ENCODE results near the gene POC1B. TPM values are rescaled to one million over a fixed set of nuclear protein-coding genes. Genes with fewer than 3 reads are reported as not detected.

The POC1B gene
- total RNA-seq, 3 donors from 2014 or later = 16.0 to 30.4 (median 27.9) TPM

DNA sequence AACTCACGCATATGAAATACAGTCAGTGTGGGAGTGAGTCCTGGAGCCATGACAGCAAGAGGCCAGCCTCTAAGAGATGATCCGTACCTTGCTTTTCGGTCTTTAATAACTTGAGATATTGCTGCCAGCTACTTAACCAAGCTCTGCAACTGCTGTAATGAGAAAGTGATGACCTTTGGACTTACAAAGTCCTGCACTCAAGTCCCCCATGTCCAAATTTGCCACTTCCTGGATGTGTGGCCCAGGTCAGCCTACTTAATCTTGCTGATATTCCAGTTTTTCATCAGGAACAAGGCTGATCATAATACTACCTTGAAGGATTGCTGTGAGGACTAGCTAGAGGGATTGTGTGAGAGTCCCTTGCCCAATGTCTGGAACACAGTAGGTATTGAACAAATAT, 139.7 kb downstream of the POC1B start:
- no peaks in the 10 kb centered on the region for H3K36me3 ChIP-seq
- DNase-seq (ENCODE audit: low spot score in 2 of 2) = no peak
- intact Hi-C loops (cut with DNase I; ENCODE audit: low total_unique reads) = no loop called here
- H3K9me3 ChIP-seq = no peaks in the 10 kb centered on the region
- peak overlapping the region; percentile 80 to 81 for H3K27ac ChIP-seq
- no peak overlapping the region for H3K4me3 ChIP-seq
- no peak for TF ChIP-seq POLR2AphosphoS5 (IDR thresholded peaks at IDR 0.05)
- TF ChIP-seq, protein P1, sequence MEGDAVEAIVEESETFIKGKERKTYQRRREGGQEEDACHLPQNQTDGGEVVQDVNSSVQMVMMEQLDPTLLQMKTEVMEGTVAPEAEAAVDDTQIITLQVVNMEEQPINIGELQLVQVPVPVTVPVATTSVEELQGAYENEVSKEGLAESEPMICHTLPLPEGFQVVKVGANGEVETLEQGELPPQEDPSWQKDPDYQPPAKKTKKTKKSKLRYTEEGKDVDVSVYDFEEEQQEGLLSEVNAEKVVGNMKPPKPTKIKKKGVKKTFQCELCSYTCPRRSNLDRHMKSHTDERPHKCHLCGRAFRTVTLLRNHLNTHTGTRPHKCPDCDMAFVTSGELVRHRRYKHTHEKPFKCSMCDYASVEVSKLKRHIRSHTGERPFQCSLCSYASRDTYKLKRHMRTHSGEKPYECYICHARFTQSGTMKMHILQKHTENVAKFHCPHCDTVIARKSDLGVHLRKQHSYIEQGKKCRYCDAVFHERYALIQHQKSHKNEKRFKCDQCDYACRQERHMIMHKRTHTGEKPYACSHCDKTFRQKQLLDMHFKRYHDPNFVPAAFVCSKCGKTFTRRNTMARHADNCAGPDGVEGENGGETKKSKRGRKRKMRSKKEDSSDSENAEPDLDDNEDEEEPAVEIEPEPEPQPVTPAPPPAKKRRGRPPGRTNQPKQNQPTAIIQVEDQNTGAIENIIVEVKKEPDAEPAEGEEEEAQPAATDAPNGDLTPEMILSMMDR (IDR thresholded peaks at IDR 0.05) = no peak
- TF ChIP-seq POLR2A (IDR thresholded peaks at IDR 0.05) = no peak
- H3K4me1 ChIP-seq = peaks cover 7 to 23% of the 10 kb centered on the region in 2 donors
- no peaks in the 10 kb centered on the region for H3K27me3 ChIP-seq

DNA sequence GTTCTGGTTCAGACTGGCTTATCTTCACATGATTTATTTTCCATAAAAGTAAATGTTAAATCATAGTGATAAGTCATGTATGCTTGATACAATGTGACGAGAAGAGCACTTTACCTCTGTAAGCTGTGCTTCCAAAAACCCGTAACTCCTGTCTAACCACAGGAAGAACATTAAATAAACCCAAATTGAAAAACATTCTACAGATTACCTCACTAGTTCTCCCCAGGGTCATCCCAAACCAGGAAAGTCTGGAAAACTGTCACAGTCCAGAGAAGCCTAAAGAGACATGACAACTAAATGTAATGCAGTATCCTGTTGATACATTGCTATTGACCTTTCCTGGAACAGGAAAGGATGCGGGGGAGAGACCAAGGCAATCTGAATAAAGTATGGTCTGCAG, 141.0 kb downstream of the POC1B start:
- peaks cover 7 to 23% of the 10 kb centered on the region in 2 donors for H3K4me1 ChIP-seq
- DNase-seq (ENCODE audit: low spot score in 2 of 2) = no peak
- intact Hi-C loops (cut with DNase I; ENCODE audit: low total_unique reads) = no loop called here
- no peak for TF ChIP-seq POLR2A (IDR thresholded peaks at IDR 0.05)
- TF ChIP-seq POLR2AphosphoS5 (IDR thresholded peaks at IDR 0.05) = no peak
- TF ChIP-seq, protein P1 (IDR thresholded peaks at IDR 0.05) = no peak
- H3K27me3 ChIP-seq = no peaks in the 10 kb centered on the region
- peak overlapping the region; percentile 69 to 79 for H3K27ac ChIP-seq
- no peaks in the 10 kb centered on the region for H3K9me3 ChIP-seq
- peak overlapping the region in 1 of 3 donors; percentile 24 for H3K4me3 ChIP-seq
- no peaks in the 10 kb centered on the region for H3K36me3 ChIP-seq

DNA sequence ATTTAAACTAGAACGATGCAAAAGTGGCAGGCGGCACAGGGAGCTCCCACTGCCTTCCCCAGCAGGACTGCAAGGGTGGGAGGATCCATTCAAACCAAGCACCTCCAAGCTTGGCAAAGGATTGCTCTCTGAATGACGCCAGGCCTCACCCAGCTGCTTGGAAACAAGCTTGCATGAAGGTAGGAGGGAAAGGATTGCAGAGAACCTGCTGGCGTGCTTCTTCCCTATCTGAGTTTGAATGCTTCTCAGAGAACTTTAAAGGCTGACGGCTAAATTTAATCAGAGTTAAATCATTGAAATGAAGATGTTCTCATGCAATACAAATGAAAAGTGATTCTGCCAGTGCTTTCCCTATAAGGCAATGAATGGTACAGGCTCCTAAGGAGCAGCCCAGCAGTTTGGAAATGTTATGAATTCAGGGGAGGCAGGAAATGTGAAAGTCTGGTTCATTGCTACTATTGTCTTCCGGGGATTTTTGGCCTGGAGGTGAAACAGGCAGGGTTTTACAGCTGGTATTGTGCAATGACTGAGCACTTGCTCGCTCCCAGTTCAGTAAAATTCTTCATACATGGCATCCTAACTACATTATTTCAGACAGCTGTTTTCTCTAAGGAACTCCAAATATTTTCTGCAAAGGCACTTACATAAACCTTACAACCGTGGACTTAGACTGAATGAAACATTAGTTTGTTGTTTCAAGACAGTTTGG, 141.6 kb downstream of the POC1B start:
- Histone ChIP-seq H3K36me3 (no peaks in the 10 kb centered on the region), H3K9me3 (no peaks in the 10 kb centered on the region), H3K27me3 (no peaks in the 10 kb centered on the region), H3K4me1 (peaks cover 7 to 23% of the 10 kb centered on the region in 2 donors), H3K27ac (peak overlapping the region; percentile 69 to 79), H3K4me3 (peak overlapping the region in 2 of 3 donors; percentile 3 to 24)
- DNase-seq (ENCODE audit: low spot score in 2 of 2) = peak; percentile 54 to 75
- TF ChIP-seq POLR2A (IDR thresholded peaks at IDR 0.05) = no peak
- TF ChIP-seq, protein P1 (IDR thresholded peaks at IDR 0.05) = no peak
- peak in 2 of 3 donors; percentile 30 to 48 for TF ChIP-seq POLR2AphosphoS5 (IDR thresholded peaks at IDR 0.05)
- intact Hi-C loops (cut with DNase I; ENCODE audit: low total_unique reads) = no loop called here

DNA sequence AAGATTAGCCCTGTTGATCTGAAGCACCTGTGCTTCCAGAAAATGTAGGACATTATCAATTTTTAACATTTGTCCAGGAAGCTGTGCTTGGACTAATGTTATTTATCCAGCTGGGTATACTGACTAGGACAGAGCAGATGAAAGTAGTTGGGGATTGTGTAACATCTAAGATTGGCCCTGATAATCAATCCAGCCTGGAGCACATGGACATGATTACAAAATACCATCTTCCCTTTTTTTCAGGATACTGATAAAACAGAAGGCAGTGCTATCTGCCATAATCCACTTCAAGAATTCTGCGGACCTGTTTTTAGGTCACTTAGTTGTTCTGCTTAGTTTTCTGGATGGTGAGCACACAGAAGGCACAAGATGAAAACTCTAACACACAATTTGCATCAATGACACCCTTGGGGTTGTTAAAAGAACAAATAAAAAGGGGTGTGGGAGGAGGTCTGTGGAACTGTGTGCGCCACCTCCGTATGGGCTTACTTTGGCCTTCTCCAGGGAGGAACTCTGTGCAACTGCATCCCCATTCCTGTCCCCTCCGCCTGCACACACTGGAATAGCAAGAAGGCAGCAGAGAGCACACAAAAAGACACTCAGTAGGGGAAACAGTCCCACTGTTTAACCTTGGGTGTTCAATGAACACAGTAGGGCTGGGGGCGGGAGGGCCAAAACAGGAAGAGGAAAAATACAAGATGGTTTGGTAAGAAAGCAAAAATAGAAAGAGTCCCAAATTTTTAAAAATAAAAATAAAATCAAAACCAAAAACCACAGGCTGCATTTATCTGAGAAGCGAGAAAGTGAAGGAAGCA, 142.4 kb downstream of the POC1B start:
- peak overlapping the region in 1 of 3 donors; percentile 3 for H3K4me3 ChIP-seq
- H3K27me3 ChIP-seq = no peaks in the 10 kb centered on the region
- H3K9me3 ChIP-seq = no peaks in the 10 kb centered on the region
- TF ChIP-seq POLR2AphosphoS5 (IDR thresholded peaks at IDR 0.05) (peak in 1 of 3 donors; percentile 11), POLR2A (IDR thresholded peaks at IDR 0.05) (no peak)
- TF ChIP-seq, protein P1 (IDR thresholded peaks at IDR 0.05) = no peak
- peaks cover 7 to 23% of the 10 kb centered on the region in 2 donors for H3K4me1 ChIP-seq
- H3K27ac ChIP-seq = peak overlapping the region; percentile 69 to 79
- no peak for DNase-seq (ENCODE audit: low spot score in 2 of 2)
- intact Hi-C loops (cut with DNase I; ENCODE audit: low total_unique reads) = no loop called here
- no peaks in the 10 kb centered on the region for H3K36me3 ChIP-seq

DNA sequence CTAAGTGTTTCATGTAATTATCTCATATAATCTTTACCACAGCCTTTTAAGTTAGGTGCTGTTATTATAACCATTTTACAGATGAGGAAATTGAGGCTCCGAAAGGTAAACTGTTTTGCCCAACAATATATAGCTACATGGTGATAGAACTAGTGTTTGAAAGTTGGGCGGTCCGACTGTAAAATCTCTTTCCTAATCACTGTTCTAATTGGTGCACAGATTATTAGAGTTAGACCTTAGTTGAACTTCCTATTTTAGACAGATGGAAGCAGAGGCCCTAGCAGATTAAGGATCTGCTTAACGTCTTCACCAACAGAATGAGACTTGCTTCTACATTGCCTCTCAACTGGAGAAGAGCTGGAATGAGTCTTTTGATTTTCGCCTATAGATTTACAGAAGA, 143.5 kb downstream of the POC1B start:
- Histone ChIP-seq H3K4me3 (no peak overlapping the region), H3K4me1 (peaks cover 7 to 23% of the 10 kb centered on the region in 2 donors), H3K27ac (peak overlapping the region in 1 of 2 donors; percentile 79), H3K27me3 (no peaks in the 10 kb centered on the region), H3K9me3 (no peaks in the 10 kb centered on the region), H3K36me3 (no peaks in the 10 kb centered on the region)
- TF ChIP-seq, protein P1 (IDR thresholded peaks at IDR 0.05) = no peak
- TF ChIP-seq POLR2A (IDR thresholded peaks at IDR 0.05) = no peak
- no peak for TF ChIP-seq POLR2AphosphoS5 (IDR thresholded peaks at IDR 0.05)
- DNase-seq (ENCODE audit: low spot score in 2 of 2) = no peak
- intact Hi-C loops (cut with DNase I; ENCODE audit: low total_unique reads) = no loop called here
